Cerebellar nuclear complex (tissue), 1 donor: ENCODE measurements around the gene INO80D.
"Not testable (repeated sequence)": the region's sequence is repeated elsewhere in the genome, so short reads cannot be mapped to it uniquely, and the experiment has no call there.

Source experiments
- DNase-seq, 2 experiments: peaks; one replicate each; lab custom pipeline; 2025; lab: John Stamatoyannopoulos, UW

The INO80D gene, protein sequence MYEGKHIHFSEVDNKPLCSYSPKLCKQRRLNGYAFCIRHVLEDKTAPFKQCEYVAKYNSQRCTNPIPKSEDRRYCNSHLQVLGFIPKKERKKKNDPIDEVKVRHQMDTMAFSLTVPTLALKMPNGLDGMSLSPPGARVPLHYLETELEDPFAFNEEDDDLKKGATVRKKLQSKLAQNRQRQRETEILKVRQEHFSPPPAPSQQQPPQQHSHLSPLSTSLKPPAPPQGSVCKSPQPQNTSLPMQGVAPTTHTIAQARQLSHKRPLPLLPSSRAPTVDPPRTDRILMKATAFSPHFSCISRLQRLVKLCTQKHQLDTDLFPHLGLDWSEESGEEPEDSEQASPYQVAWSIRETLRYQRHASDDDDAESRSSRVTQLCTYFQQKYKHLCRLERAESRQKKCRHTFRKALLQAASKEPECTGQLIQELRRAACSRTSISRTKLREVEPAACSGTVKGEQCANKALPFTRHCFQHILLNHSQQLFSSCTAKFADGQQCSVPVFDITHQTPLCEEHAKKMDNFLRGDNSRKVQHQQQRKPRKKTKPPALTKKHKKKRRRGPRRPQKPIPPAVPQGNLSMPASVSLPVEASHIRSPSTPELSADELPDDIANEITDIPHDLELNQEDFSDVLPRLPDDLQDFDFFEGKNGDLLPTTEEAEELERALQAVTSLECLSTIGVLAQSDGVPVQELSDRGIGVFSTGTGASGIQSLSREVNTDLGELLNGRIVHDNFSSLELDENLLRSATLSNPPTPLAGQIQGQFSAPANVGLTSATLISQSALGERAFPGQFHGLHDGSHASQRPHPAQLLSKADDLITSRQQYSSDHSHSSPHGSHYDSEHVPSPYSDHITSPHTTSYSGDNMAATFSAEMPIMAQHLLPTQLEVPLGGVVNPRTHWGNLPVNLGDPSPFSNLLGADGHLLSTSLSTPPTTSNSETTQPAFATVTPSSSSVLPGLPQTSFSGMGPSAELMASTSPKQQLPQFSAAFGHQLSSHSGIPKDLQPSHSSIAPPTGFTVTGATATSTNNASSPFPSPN

DNA sequence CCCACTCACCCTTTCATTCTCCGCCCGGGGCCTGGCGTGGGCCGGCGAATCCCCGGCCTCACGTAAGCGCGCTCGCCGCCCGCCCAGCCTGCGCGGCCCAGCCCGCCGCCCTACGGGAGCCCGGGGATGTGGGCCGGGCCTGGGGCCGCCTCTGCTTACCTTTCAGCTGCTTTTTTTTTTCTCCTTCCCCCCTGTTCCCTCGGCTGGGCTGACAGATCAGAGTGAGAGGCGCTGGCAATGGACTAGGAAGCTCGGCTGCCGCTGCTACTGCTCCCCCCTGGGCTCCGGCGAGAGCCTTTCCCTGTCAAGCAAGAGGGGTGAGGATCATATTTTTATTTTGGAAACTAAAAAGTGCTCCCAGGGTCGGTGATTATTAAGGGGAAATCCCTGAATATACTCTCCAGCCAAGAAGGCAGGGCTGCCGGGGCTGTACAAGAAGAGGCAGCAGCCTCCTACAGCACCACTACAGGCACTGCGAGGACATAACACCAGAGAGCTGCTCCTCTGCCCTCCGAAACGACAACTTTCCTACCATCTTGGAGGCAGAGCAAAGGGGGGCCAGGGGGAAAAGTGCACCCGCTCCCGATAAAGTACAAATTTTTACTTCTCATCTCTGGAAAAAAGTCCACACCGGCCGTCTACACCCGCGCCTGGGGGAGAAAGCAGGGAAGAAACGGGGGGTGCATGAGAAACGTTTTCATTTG is at the start of gene INO80D:
INO80D (minus strand) TSS at position 433 of the 704 bp plus-strand sequence. CDS start 23,158 bp downstream, outside the sequence.
- peak in 1 of 2 experiments; percentile 38 for DNase-seq

DNA sequence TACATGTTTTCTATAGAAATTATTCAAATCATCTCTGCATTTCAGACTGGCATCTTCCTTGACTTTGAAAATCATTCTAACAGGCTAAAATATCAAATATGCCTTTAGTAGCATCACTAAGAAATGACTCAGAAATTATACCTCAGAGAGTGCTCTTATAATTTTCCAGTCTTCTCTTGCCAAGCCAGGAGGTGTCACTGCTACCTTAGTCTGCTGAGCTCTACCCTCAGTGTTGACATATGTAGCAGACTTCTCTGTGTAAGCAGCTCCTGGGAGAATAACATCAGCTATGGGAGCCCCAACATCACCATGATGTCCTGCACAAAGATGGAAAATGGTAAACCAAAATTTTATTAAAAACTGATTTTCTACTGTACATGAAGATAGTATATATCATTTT is 41.7 kb upstream of the INO80D start:
- no peak for DNase-seq

DNA sequence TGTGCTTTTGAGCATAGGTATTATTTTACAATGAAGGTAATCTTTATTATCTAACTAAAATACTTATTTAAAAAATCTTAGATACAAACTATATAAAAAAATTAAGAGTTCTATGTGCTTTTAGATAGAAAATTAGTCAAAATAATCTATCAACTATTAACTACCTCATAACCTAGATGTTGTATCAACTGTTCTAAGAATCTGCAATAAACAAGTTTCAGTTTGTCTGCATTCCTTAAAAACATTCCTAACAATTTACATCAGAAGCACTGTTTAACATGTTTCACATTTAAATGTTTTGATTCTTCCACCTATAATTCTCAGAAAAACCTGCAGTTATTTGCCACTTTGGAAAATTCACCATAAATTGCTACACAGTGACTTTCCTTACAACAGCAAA is 39.9 kb upstream of the INO80D start:
- no peak for DNase-seq

DNA sequence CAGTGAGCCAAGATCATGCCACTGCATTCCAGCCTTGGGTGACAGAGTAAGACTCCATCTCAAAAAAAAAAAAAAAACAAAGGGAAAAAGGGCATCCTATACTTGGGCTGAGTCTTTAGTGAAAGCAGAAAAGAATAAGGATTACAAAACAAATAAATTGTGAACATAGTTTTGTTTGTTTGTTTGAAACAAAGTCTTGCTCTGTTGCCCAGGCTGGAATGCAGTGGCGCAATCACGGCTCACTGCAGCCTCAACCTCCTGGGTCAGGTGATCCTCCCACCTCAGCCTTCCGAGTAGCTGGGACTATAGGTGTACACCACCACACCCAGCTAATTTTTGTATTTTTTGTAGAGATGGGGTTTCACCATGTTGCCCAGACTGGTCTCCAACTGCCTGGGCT is 36.6 kb upstream of the INO80D start:
- not testable (repeated sequence) for DNase-seq

DNA sequence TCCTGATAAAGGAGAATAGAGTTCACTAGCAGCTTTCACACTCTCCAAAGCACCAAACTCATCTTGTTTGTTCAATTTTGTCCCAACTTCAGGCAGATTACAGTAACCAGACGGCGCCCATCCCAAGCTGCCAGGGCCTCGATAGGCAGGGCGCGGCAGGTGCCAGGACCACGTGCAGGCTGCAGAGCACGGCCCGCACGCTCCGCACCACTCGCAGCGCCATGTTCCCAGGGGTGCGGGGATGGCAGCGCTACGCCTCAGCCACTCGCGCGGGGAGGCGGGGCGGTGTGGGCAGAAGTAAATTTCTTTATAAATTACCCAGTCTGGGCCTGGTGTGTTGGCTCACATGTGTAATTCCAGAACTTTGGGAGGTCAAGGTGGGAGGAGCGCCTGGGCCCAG is 30.3 kb upstream of the INO80D start:
- no peak for DNase-seq

DNA sequence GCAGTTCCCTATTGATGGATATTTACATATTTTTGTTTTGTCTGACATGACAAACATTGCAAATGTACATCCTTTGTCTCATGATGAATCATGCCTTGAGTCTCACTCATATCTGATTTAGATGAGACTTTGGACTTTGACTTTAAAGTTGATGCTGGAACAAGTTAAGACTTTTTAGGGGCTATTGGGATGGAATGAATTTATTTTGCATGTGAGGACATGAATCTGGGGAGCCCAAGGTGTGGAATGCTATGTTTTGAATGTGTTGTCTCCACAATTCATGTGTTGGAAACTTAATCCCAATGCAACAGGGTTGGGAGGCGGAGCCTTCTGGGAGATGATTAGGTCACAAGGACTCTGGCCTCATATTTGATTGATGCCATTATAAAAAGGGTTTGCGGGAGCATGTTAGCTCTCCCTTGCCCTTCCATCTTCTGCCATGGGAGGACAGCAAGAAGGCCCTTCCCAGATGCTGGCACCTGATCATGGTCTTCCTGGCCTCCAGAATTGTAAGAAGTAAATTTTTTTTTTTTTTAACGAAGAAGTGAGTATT is 29.1 kb upstream of the INO80D start:
- no peak for DNase-seq

DNA sequence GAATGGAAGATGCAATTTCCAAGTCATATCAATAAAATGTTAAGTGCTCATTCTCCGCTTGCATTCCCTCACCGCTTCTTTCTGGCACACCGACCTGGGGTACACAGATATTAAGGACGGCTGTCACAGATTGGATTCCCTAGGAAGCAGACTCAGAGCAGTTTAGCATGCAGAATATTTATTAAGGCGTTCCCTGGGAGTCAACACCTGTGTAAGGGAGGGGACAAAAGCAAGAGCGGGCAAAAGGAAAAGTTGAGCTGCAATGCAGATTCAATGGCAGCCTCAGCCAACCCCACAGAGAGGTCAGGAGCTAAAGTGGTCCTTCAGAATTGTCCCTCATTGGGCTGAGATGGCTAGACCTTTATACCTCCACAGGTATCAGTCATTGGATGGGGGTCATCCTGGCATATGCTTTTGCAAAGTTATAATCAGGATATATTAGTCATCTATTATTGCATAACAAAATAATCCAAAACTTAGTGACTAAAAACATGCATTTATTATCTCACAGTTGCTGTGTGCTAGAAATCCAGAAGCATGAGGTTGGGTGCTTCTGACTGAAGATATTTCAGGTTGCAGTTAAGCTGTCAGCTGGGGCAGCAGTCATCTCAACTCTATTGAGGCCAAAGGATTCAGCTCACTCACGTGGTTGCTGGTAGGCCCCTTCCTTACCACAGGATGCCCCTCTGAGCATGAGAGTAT is 27.0 kb upstream of the INO80D start:
- DNase-seq: no peak

DNA sequence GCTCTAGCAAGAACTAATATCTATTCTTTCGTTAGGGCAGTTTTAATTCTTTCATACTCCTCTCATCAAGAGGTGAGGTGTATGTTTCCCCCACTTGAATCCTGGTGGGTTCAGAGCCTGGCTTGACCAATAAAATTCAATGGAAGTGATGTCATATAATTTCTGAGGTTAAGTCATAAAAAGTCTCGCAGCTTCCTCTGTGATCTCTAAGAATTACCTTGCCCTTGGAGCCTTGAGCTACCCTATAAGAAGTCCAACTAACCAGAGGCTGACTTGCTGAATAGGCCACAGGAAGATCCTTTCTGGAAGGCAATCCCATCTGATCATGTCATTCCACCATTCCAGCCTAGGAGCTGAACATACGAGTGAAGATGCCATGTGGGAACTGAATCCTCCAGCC is 26.1 kb upstream of the INO80D start:
- DNase-seq: no peak

DNA sequence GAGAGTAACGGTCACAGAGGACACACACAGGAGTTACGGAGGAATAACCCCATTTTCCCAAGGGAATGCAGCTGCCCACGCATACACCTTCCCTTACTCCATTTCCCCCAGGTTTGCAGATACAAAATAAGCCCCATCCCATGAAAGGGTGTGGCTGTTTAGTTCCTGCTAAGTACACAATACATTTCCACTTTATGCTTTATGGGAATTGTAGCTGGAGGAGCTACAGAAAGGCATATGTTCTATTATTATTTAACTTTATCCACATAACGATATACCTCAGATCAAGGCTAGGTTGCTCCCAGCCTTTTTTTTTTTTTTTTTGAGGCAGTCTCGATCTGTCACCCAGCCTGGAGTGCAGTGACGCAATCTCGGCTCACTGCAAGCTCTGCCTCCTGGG is 22.7 kb upstream of the INO80D start:
- DNase-seq: no peak

DNA sequence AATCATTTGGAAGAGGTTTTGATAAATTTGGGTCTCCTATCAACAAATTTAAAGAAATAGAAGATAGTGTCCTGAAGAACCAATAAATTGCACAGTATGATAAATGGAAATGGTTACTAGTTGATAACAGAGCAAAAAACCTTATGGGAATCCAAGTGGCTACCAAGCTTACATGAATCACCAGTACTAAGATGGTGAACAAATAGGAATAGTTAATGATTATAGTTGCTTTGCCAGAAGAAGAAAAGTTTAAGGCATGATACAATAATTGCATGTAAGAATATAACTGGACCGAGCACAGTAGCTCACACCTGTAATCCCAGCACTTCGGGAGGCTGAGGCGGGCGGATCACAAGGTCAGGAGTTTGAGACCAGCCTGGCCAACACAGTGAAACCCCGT is 19.6 kb upstream of the INO80D start:
- DNase-seq: no peak

DNA sequence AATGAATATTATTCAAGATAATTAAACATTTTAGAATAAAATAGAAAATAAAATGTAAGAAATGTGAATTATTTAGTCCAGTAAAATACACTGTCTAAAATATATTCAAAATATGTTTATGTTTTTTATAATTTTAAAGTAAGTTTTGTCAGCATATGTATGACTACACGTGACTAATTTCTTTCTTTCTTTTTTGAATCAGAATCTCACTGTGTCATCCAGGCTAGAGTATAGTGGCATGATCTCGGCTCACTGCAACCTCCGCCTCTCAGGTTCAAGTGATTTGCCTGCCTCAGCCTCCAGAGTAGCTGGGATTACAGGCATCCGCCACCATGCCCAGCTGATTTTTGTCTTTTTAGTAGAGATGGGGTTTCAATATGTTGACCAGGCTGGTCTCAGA is 19.1 kb upstream of the INO80D start:
- no peak for DNase-seq

DNA sequence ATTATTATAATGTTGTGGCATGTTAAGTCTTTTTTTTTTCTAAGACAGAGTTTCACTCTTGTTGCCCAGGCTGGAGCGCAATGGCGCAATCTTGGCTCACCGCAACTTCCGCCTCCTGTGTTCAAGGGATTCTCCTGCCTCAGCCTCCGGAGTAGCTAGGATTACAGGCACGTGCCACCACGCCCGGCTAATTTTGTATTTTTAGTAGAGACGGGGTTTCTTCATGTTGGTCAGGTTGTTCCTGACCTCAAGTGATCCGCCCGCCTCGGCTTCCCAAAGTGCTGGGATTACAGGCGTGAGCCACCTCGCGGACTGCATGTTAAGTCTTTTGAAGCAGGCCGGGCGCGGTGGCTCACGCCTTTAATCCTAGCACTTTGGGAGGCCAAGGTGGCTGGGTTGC is 12.9 kb upstream of the INO80D start:
- not testable (repeated sequence) for DNase-seq

DNA sequence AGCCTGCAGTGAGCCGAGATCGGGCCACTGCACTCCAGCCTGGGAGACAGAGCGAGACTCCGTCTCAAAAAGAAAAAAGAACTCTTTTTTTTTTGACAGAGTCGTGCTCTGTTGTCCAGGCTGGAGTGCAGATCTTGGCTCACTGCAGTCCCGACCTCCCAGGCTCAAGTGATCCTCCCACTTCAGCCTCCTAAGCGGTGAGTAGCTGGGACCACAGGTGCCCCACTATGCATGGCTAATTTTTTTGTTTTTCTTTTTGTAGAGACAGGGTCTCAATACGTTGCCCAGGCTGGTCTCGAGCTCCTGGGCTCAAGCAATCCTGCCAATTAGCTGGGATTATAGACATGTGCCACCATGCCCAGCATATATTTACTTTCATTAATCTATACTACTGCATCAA is 12.5 kb upstream of the INO80D start:
- DNase-seq: no peak

DNA sequence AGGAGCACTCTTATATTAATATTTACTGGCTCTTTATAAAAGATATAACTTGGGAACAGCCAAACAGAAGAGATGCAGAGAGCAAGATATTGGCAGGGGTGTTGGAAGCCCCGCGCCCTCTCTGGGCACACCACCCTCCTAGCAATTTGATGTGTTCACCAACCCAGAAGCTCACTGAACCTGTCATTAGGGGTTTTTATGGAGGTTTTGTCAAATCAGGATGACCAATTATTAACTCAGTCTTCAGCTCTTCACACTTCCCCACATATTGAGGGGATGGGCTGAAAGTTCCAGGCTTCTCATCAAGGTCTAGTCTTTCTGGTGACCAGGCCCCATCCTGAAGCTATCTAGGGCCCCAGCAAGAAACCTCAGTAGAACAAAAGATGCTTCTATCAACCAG is 10.9 kb upstream of the INO80D start:
- no peak for DNase-seq

DNA sequence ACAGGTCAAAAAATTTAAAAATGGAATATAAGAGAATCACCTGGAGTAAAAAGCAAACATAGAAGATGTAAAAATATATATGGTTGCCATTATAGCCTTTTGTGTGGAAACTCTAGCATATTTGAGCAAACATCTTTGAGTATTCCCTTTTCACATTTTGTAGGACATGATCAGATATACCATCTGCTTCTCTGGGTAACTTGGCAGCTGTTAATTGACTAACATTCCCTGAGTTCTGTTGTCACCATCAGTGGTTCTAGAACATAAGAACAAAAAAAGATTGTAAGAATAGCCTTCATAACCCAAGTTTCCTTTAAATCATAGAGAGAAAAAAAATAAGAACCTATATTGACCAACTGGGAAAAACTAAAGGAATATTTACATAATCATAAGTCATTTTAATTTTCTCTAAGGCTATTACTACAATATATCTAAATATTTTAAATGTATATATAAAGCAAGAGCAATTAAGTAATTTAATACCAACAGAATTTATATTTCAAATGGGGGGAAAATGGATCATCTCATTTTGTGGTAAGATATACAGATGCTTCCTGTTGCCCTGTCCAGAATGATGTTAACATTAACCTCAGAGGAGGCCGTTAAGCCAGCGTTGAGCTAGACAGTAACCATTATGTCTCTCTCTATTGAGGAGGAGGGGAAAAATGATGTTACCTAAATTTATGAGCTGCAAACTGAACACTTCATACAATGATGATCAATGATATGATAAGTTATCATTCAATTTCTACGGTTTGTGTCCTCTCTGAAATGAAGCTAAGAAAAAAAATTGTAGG is 9.8 kb upstream of the INO80D start:
- DNase-seq: no peak

DNA sequence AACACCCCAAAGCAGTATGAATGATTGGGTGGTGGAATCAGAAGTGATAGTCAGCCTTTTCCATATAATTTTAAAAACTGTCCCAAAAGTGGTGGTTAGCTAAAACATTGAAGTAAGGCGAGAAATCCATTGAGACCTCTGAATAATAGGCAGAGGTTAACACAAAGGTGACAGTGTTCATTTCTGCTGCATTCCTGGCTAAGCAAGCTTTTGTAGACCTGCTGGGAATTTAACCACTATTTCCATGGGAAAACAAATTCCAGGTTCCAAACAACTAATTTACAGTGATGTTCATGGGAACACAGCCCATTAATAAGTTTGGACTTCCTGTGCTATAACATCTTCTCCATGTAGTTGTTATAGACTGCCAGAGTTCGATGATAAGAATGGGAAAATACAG is 6.3 kb upstream of the INO80D start:
- DNase-seq: no peak

DNA sequence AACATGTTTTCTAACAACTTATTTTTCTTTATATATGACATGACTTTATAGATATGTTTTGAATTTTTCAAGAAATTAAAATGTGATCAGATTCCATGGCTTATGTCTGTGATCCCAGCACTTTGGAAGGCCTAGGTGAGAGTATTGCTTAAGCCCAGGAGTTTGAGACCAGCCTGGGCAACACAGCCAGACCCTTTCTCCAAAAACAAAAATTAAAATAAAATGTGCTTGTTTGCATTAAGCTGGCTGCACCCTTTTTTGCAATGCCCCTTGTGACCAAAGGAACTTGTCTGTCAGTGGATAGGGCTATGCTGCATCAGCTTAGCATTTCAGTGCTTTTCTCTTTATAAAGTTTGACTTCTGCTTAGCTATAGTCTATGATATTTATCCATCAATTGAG is 2.3 kb upstream of the INO80D start:
- no peak for DNase-seq

DNA sequence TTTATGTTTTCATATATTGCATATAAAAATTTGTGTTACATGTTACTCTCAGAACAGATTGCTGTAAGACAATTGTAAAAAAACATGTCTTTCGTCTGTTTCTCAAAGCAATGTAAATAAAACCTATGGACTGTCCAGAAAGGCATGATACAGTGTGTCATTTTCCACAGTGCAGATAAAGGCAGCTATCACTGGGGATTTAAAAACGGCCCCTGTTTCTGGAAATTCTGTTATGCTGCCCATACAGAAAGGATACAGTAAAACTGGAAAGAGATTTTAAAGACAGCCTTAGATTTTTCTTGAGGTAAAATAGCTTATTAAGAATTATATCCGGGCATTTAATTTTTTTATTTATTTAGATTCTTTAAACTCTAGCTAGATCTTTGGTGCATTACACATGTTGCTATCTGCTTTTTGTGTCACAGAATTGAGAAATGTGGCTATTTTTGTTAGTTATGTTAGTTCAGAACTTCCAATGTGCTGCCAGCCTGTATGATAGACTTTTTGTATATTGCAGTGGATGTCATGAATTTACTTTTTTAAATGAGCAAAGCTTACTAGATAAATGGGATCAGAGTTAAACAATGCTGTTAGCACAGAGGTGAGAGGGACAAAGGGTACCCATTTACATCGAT is 859 bp upstream of the INO80D start:
- no peak for DNase-seq

DNA sequence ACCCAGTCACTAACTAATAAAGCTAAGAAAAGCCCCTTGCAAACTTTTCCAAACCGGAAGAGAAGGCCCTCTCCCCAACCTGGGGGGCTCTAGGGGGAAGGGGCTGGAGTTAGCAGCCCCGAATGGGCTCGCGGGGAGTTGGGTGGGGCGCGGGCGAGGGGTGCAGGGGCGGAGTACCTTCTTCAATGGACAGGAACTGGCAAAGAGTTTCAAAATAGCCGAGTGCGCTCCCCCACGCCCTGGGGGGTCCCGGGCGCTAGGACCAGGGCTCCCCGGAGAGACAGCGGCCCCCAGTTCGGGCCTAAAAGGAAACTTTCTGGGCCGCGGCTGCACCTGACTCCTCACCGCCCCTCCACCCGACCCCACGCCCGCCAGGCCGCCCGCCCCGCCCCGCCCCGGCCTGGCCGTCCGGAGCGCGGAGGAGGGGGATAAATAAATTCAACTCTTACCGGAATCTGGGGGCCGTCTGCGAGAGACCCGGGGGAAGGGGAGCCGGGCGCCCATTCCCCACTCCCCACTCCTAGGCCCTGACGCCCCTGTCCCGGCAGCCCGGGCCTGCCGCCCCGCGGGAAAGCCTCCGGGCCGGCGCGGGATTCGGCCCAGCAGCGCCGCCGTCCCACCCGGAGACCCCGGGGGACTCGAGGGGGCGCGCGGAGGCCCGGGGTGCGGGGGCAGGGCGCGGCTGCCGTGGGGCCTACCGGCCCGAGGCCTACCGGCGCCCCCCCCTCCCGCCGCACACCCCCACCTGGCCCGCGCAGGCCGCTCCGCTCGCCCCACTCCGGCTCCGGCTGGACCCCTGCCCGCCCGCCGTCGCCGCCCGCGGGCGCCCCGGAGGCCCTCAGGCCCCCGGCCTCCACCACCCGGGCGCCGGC is 868 bp downstream of the INO80D start:
- DNase-seq: no peak
